ENCODE measurements around the gene GET4.

- TF ChIP-seq HDGF (IDR thresholded peaks at IDR 0.05; ENCODE audit: borderline replicate concordance) (no peak), ZNF384 (IDR thresholded peaks at IDR 0.05) (no peak), FOXM1 (IDR thresholded peaks at IDR 0.05; ENCODE audit: borderline replicate concordance) (no peak), SP1 (IDR thresholded peaks at IDR 0.05) (no peak), CTBP1 (IDR thresholded peaks at IDR 0.05; ENCODE audit: borderline replicate concordance) (no peak), L3MBTL2 (conservative IDR thresholded peaks at IDR 0.05) (no peak), ARNT (IDR thresholded peaks at IDR 0.05) (no peak)
These were observed 13.2 kb upstream of the GET4 start for GRCh38 chr7:863106-863505.

Data from HEK293T (cell line).